DND-41 (cell line): Measurements from ENCODE around the gene MTX1.

Experiments used
- ATAC-seq: fragments of 200-7000 bp; cut with Tn5 transposase; 3 replicates; pipeline ENCODE4 v1.9.1; 2021; ENCODE audit warnings: low read depth; ENCODE audit not compliant: insufficient read depth
- DNase-seq: peaks from one replicate; pipeline ENCODE4 v3.0.0-alpha.2; 2020
- H2AFZ ChIP-seq: 2 replicates; pipeline ENCODE4 v1.6.0; 2012; ENCODE audit warnings: low read depth, low read length
- H3K27ac ChIP-seq: 2 replicates; pipeline ENCODE4 v1.5.1; 2012; ENCODE audit warnings: low read length, inconsistent platforms
- H3K27me3 ChIP-seq: fragments of 200-600 bp; sonication (generic); 2 replicates; pipeline ENCODE4 v1.6.0; 2012; ENCODE audit warnings: low read length, mild to moderate bottlenecking, inconsistent platforms; ENCODE audit not compliant: insufficient read depth, poor library complexity
- H3K36me3 ChIP-seq: 2 replicates; pipeline ENCODE4 v1.5.1; 2012; ENCODE audit warnings: low read length, inconsistent platforms; ENCODE audit not compliant: insufficient read depth
- H3K4me1 ChIP-seq: 2 replicates; pipeline ENCODE4 v1.5.1; 2012; ENCODE audit warnings: mild to moderate bottlenecking, low read length; ENCODE audit not compliant: insufficient read depth
- H3K4me2 ChIP-seq: 2 replicates; pipeline ENCODE4 v1.6.0; 2012; ENCODE audit warnings: mild to moderate bottlenecking, moderate library complexity, low read length, inconsistent platforms; ENCODE audit not compliant: insufficient read depth
- H3K4me3 ChIP-seq, 2 experiments: fragments of 200-600 bp in 1 of 2; shearing (Covaris generic) in 1 of 2; 2 replicates each; pipeline ENCODE4 v1.5.1; 2012 to 2016; ENCODE audit warnings: inconsistent platforms in 2 of 2, low read length in 2 of 2, mild to moderate bottlenecking in 2 of 2, low read depth in 1 of 2, moderate library complexity in 1 of 2
- H3K79me2 ChIP-seq: 2 replicates; pipeline ENCODE4 v1.6.0; 2012; ENCODE audit warnings: low read length, inconsistent platforms; ENCODE audit not compliant: insufficient read depth
- H3K9ac ChIP-seq: 2 replicates; pipeline ENCODE4 v1.6.0; 2012; ENCODE audit warnings: low read depth, mild to moderate bottlenecking, inconsistent platforms, low read length, moderate library complexity
- H3K9me3 ChIP-seq: 2 replicates; pipeline ENCODE4 v1.5.1; 2012; ENCODE audit warnings: low read length, moderate library complexity, mild to moderate bottlenecking, inconsistent platforms; ENCODE audit not compliant: insufficient read depth, severe bottlenecking
- H4K20me1 ChIP-seq: 2 replicates; pipeline ENCODE4 v1.6.0; 2012; ENCODE audit warnings: low read length; ENCODE audit not compliant: insufficient read depth
- EZH2 ChIP-seq: IDR thresholded peaks from 3 replicates; pipeline ENCODE4 v1.6.1; 2012; ENCODE audit warnings: borderline replicate concordance, low read depth, mild to moderate bottlenecking, moderate library complexity, low read length, inconsistent platforms; ENCODE audit not compliant: severe bottlenecking
- TF ChIP-seq, protein P1 (sequence below): IDR thresholded peaks from 2 replicates; pipeline ENCODE4 v1.5.1; 2012; ENCODE audit warnings: borderline replicate concordance, low read length, moderate library complexity, mild to moderate bottlenecking; ENCODE audit not compliant: poor library complexity, severe bottlenecking; ENCODE audit errors: extremely low read depth

MTX1 gene

GRCh38 chr1:155236451-155236850 is 28.0 kb downstream of the MTX1 start:
- Histone ChIP-seq H3K79me2 (peaks cover 13% of the 10 kb centered on the region; the same call in 1 of the 2 replicates), H2AFZ (no peak overlapping the region), H3K27me3 (no peaks in the 10 kb centered on the region), H3K4me3 (no peak overlapping the region), H3K9me3 (no peaks in the 10 kb centered on the region), H3K27ac (no peak overlapping the region), H3K9ac (no peak overlapping the region), H3K36me3 (peaks cover 33% of the 10 kb centered on the region), H3K4me1 (peaks cover 18% of the 10 kb centered on the region), H4K20me1 (no peaks in the 10 kb centered on the region), H3K4me2 (no peak overlapping the region)
- TF ChIP-seq, protein P1, sequence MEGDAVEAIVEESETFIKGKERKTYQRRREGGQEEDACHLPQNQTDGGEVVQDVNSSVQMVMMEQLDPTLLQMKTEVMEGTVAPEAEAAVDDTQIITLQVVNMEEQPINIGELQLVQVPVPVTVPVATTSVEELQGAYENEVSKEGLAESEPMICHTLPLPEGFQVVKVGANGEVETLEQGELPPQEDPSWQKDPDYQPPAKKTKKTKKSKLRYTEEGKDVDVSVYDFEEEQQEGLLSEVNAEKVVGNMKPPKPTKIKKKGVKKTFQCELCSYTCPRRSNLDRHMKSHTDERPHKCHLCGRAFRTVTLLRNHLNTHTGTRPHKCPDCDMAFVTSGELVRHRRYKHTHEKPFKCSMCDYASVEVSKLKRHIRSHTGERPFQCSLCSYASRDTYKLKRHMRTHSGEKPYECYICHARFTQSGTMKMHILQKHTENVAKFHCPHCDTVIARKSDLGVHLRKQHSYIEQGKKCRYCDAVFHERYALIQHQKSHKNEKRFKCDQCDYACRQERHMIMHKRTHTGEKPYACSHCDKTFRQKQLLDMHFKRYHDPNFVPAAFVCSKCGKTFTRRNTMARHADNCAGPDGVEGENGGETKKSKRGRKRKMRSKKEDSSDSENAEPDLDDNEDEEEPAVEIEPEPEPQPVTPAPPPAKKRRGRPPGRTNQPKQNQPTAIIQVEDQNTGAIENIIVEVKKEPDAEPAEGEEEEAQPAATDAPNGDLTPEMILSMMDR: no peak
- TF ChIP-seq EZH2: no peak
- ATAC-seq: no peak
- DNase-seq: no peak

DNA sequence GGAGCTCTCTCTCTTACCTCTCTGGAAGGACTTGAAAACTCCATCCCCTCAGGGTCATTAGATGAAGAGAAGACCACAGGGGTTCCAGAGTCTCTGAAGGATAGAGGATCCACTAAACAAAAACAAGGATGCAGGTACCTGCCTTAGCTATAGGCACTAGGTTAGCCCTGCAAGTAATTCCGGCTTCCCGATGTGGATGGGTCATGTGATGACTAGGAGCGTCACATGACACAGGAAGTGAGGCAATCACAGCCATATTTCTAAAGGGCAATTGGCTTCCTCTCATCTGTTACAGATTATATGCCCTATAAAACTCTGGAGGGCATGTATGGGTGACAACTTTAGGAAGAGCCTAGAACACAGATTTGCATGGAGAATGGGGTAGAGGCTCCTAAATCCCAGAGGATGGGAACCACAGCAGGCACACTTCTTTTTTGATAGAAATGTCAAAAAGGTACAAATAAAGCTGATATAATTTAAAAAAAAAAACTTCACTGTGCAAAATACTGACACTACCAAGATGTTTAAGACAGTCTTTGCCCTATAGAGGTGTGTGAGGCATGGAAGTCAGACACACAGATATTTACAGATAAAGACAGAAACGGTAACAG is 32.7 kb downstream of the MTX1 start:
- no peaks in the 10 kb centered on the region for H3K27me3 ChIP-seq
- H3K27ac ChIP-seq: peak overlapping the region; percentile 51
- H3K4me1 ChIP-seq: peaks cover 51% of the 10 kb centered on the region
- H3K36me3 ChIP-seq: peaks cover 23% of the 10 kb centered on the region
- peak overlapping the region; percentile 18 to 60; a peak in 3 of 4 replicates for H3K4me3 ChIP-seq
- DNase-seq: peak; percentile 80
- peak overlapping the region; percentile 49 for H3K9ac ChIP-seq
- peak overlapping the region; percentile 82 for H3K4me2 ChIP-seq
- no peaks in the 10 kb centered on the region for H3K9me3 ChIP-seq
- peak overlapping the region; percentile 68 for H2AFZ ChIP-seq
- TF ChIP-seq, protein P1: no peak
- TF ChIP-seq EZH2: no peak
- no peaks in the 10 kb centered on the region for H4K20me1 ChIP-seq
- peaks cover 34% of the 10 kb centered on the region for H3K79me2 ChIP-seq
- ATAC-seq: peak; percentile 34

DNA sequence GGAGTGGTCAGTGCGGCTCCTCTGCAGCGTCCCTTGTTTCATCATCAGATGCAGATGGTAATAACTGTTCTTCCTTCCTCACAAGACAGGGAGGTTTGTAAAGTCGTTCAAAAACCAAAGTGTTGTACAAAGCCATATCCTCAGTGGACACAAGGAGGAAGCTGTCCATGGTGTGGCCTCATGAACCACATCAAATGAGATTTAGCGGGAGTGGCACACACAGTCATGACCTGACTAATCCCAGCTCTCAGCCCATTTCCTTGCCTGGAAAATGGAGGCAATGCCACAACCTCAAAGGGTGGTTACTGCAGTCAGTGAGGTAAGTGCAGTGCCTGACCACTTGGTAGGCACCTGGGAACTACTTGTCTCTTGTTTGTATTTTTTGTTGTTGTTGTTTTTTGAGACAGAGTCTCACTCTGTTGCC is 33.4 kb downstream of the MTX1 start:
- DNase-seq (no peak), ATAC-seq (no peak)
- Histone ChIP-seq H3K27me3 (no peaks in the 10 kb centered on the region), H4K20me1 (no peaks in the 10 kb centered on the region), H3K4me3 (0 out of 4 replicates have a peak overlapping the region, but pooled peaks of 1 of the 2 experiments have one; percentile 60), H3K36me3 (peaks cover 17% of the 10 kb centered on the region), H3K27ac (peak overlapping the region; percentile 51), H3K9me3 (no peaks in the 10 kb centered on the region), H3K9ac (peak overlapping the region; percentile 49), H3K4me2 (peak overlapping the region; percentile 82), H3K4me1 (peaks cover 51% of the 10 kb centered on the region), H3K79me2 (peaks cover 34% of the 10 kb centered on the region), H2AFZ (no peak overlapping the region)
- TF ChIP-seq, protein P1: no peak
- TF ChIP-seq EZH2: no peak
